Stimulated activated naive B cell treated with anti-CD40 and anti-IgM and Interleukin-4, amounts not matched to agents 10 μg/mL and 1 μg/mL and 100 μg/mL, for 72 hours (primary cell): ENCODE data around the gene XRCC3.

ENCODE experiments used
- ATAC-seq, 2 donors: fragments of 150-1000 bp; cut with Tn5 transposase; replicated peaks; 2 replicates each; pipeline ENCODE4 v1.10.0; 2021; ENCODE audit warnings: moderate library complexity in 1 of 2
- DNase-seq: peaks from one replicate; pipeline ENCODE4 v3.0.0; 2021
- H3K27ac Mint-ChIP-seq: one replicate; pipeline ENCODE4 v1.8.0; 2022; ENCODE audit warnings: mild to moderate bottlenecking, mixed read lengths
- H3K27me3 Mint-ChIP-seq, 2 donors: one replicate each; pipeline ENCODE4 v1.8.0; 2022; ENCODE audit warnings: mixed read lengths in 2 of 2
- H3K36me3 Mint-ChIP-seq, 2 donors: one replicate each; pipeline ENCODE4 v1.8.0; 2022; ENCODE audit warnings: mixed read lengths in 2 of 2, mild to moderate bottlenecking in 1 of 2
- H3K4me1 Mint-ChIP-seq, 2 donors: one replicate each; pipeline ENCODE4 v1.8.0; 2022; ENCODE audit warnings: mixed read lengths in 2 of 2, mild to moderate bottlenecking in 1 of 2
- H3K4me3 Mint-ChIP-seq, 2 donors: one replicate each; pipeline ENCODE4 v1.8.0; 2022; ENCODE audit warnings: mild to moderate bottlenecking in 2 of 2, mixed read lengths in 2 of 2, moderate library complexity in 1 of 2
- H3K9me3 Mint-ChIP-seq, 2 donors: one replicate each; pipeline ENCODE4 v1.8.0; 2022; ENCODE audit warnings: mixed read lengths in 2 of 2, mild to moderate bottlenecking in 1 of 2

XRCC3 gene

DNA sequence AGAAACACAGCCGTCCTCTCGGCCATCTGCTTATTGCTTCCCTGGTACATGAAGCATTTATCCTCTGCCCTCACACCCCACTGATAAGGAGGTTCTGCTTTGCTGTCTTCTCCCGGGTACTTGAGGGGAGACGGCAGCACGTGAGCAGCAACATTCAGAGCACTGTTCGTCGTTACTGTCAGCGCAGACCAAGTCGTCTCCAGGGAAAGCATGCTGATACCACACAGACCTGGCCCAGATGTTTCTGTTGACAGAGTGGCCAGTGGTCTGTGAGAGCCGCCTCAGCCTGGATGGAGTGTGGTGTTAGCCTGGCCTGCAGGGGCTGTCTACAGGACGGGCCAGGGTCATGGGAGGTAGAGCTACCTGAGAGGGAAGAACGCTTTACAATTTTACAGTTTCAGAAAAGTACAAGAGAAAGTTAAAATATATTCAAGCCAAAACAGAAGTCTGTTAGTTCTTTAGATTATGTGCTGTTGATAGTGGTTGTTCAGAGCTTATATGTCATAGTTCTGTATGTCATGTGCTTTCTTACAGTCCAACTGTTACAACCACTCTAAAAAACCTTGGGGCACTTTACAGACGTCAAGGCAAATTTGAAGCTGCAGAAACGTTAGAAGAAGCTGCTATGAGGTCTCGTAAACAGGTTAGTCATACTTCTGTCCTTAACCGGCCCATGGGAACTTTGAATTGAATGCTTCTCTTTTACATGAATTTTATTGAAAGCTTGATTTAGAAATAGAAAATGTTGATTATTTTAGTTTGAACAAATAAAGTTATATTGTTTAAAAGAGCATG lies 38.2 kb downstream of the XRCC3 start:
- no peak overlapping the region for H3K4me3 Mint-ChIP-seq

DNA sequence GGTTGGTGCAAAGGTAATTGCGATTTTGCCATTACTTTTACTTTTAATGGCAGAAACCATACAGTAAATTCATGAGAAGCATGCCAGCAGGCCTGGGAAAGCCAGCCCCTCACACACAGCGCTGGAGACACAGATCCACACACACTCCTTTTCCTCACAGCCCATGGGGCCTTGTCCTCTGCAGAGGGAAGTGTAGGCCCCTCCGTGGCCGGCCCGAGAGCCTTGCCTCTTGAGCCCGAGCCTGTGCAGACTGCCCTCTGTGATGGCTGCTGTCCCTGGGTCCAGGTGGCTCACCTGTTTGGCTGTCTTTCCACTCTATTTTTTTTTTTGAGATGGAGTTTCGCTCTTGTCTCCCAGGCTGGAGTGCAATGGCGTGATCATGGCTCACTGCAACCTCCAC lies 39.3 kb downstream of the XRCC3 start:
- no peak for ATAC-seq
- Mint-ChIP-seq H3K36me3 (peaks cover 36 to 58% of the 10 kb centered on the region in 2 donors), H3K4me3 (no peak overlapping the region), H3K27ac (no peak overlapping the region), H3K4me1 (peaks cover 8 to 13% of the 10 kb centered on the region in 2 donors), H3K27me3 (no peaks in the 10 kb centered on the region), H3K9me3 (no peaks in the 10 kb centered on the region)
- no peak for DNase-seq

More for the DNA sequence above, 38.2 kb downstream of the XRCC3 start:
- ATAC-seq, result no peak
- peaks cover 31 to 53% of the 10 kb centered on the region in 2 donors for H3K36me3 Mint-ChIP-seq
- peaks cover 8 to 13% of the 10 kb centered on the region in 2 donors for H3K4me1 Mint-ChIP-seq
- peak overlapping the region; percentile 84 for H3K27ac Mint-ChIP-seq
- DNase-seq, result no peak
- no peaks in the 10 kb centered on the region for H3K9me3 Mint-ChIP-seq
- no peaks in the 10 kb centered on the region for H3K27me3 Mint-ChIP-seq

DNA sequence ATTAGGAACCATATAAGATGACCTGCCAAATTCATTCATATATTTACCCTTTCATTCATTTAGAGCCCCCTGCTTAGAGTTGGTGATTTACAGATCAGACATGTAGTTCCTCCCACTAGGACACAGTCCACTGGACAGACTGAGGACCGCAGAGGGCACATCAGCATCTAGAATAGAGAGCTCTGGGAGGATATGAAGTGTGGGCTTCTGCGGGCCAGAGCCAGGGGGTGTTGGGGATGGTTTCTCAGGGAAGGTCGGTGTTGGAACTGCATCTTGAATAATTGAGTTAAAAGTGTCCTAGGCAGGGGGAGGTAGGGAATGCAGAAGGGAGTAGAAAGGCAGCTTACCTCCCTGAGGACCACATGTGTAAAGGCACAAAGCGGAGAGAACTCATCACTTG lies 43.3 kb downstream of the XRCC3 start:
- peak overlapping the region; percentile 33 for H3K27ac Mint-ChIP-seq
- H3K36me3 Mint-ChIP-seq, result peaks cover 30 to 48% of the 10 kb centered on the region in 2 donors
- H3K4me1 Mint-ChIP-seq, result no peaks in the 10 kb centered on the region
- DNase-seq, result no peak
- H3K27me3 Mint-ChIP-seq, result no peaks in the 10 kb centered on the region
- ATAC-seq, result no peak
- H3K9me3 Mint-ChIP-seq, result no peaks in the 10 kb centered on the region
- no peak overlapping the region for H3K4me3 Mint-ChIP-seq

DNA sequence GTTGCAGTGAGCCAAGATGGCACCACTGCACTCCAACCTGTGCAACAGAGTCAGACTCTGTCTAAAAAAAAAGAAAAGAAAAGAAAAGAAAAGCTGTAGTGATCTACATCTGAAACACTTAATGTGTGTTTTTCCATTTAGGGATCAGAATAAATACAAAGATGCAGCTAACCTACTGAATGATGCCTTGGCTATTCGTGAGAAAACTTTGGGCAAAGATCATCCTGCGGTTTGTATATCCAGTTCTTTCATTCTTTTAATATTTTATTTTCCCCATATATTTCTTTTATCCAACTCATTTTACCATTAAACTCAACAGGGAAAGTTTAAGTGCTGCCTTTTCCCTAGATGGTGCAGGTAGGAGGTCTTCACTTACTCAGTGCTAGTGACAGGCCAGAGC lies 45.9 kb downstream of the XRCC3 start:
- no peak for ATAC-seq
- no peaks in the 10 kb centered on the region for H3K27me3 Mint-ChIP-seq

DNA sequence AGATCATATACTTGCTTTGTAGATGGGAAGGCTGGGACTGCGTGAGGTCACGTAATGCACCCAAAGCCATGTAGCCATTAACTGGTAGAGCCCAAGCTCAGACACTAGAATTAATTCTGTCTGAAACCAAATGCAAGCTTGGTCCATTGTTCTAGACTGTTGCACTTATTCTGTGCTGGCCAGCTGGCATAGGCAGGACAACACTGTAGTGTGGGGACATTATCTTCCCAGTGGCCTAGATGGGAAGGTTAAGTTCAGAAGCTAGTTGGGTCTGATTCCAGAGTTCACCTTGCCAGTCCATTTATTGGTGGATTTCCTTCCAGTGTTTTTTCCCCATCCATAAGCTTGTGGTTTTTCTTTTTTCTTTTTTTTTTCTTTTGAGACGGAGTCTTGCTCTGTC lies 47.1 kb downstream of the XRCC3 start:
- no peak for DNase-seq
- Mint-ChIP-seq H3K4me1 (peaks cover 0 to 4% of the 10 kb centered on the region in 2 donors), H3K27ac (no peak overlapping the region), H3K27me3 (no peaks in the 10 kb centered on the region), H3K9me3 (no peaks in the 10 kb centered on the region), H3K4me3 (no peak overlapping the region), H3K36me3 (peaks cover 33 to 35% of the 10 kb centered on the region in 2 donors)
- ATAC-seq, result no peak

More for the DNA sequence above, 45.9 kb downstream of the XRCC3 start:
- DNase-seq, result no peak
- peaks cover 28 to 37% of the 10 kb centered on the region in 2 donors for H3K36me3 Mint-ChIP-seq
- no peak overlapping the region for H3K27ac Mint-ChIP-seq
- no peaks in the 10 kb centered on the region for H3K9me3 Mint-ChIP-seq
- peaks cover 0 to 2% of the 10 kb centered on the region in 2 donors for H3K4me1 Mint-ChIP-seq
- no peak overlapping the region for H3K4me3 Mint-ChIP-seq

DNA sequence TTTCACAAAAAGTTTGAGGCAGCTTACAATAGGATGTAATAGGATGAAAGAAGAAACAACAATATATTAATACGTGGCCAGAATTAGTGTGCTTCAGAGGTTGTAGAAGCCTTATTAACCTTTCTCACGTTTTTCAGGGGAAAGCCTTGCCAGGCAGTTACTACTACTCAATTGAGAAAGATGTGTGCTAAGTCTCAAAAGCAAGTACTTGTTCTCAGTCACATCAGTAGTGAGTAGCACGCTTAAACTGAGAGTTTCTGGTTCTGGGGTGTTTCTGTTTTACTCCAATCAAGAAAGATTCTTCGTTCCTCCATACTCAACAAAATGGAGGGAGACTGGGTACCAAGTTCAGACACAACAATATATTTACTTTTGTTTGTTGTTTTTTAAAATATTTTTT lies 47.6 kb downstream of the XRCC3 start:
- no peak overlapping the region for H3K4me3 Mint-ChIP-seq
- H3K9me3 Mint-ChIP-seq, result no peaks in the 10 kb centered on the region
- H3K27ac Mint-ChIP-seq, result no peak overlapping the region
- no peaks in the 10 kb centered on the region for H3K27me3 Mint-ChIP-seq
- DNase-seq (no peak), ATAC-seq (no peak)
- peaks cover 30 to 32% of the 10 kb centered on the region in 2 donors for H3K36me3 Mint-ChIP-seq
- H3K4me1 Mint-ChIP-seq, result peaks cover 0 to 4% of the 10 kb centered on the region in 2 donors

DNA sequence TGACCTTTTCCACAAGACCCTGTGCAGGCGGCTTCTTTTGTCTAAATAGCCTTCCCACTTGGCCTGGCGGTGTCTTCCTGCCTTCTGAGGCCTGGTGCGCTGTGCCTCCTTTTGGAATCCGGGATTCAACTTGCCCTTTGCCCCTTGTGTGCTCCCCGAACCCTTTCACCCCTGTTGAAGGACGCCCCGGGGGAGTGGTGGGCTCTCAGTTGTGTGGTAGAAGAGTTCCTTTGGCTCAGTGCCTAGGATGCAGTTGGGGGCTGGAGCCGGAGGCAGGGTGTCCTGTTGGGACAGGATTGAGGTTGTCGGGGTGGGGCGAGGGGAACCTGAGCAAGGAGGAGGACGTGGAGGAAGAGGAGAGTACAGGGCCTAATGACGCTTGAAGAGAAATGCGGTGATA lies 51.7 kb downstream of the XRCC3 start:
- Mint-ChIP-seq H3K4me3 (no peak overlapping the region), H3K36me3 (peaks cover 28 to 30% of the 10 kb centered on the region in 2 donors), H3K27ac (peak overlapping the region; percentile 52), H3K9me3 (no peaks in the 10 kb centered on the region), H3K4me1 (peaks cover 0 to 4% of the 10 kb centered on the region in 2 donors), H3K27me3 (no peaks in the 10 kb centered on the region)
- DNase-seq, result no peak
- no peak for ATAC-seq

DNA sequence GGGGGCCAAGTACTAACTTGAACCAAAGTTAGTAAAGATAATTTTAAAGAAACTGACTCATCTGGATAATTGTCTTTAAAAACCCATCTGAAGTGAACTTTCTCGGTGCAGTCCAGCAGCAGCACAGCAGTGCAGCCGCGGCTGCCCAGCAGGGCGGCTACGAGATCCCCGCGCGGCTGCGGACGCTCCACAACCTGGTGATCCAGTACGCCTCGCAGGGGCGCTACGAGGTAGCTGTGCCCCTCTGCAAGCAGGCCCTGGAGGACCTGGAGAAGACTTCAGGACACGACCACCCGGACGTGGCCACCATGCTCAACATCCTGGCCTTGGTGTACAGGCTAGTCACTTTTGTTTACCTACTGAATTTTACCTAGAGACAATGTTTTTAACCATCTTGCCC lies 52.7 kb downstream of the XRCC3 start:
- DNase-seq (no peak), ATAC-seq (no peak)
- no peak overlapping the region for H3K27ac Mint-ChIP-seq
- H3K27me3 Mint-ChIP-seq, result no peaks in the 10 kb centered on the region
- peaks cover 0 to 4% of the 10 kb centered on the region in 2 donors for H3K4me1 Mint-ChIP-seq
- no peak overlapping the region for H3K4me3 Mint-ChIP-seq
- peaks cover 28 to 32% of the 10 kb centered on the region in 2 donors for H3K36me3 Mint-ChIP-seq
- H3K9me3 Mint-ChIP-seq, result no peaks in the 10 kb centered on the region

DNA sequence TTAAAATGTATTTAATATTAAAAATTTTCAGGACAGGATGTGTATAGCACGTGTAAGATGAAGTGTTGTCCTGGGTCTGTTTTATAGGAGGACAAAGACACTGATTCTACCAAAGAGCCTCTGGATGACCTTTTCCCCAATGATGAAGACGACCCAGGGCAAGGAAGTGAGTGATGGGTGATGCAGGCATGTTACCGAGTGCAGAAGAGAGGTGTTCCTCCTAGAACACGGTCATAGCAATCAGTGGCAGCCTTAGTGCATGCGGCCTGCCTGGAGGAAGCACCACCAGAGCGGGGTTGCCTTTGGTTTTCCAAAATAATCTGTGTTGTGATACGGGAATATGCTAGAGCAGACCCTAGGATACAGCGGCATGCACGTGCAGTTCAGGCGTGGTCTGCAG lies 53.2 kb downstream of the XRCC3 start:
- Mint-ChIP-seq H3K4me1 (peaks cover 0 to 4% of the 10 kb centered on the region in 2 donors), H3K9me3 (no peaks in the 10 kb centered on the region), H3K4me3 (no peak overlapping the region), H3K27ac (no peak overlapping the region), H3K27me3 (no peaks in the 10 kb centered on the region), H3K36me3 (peaks cover 33 to 37% of the 10 kb centered on the region in 2 donors)
- no peak for DNase-seq
- ATAC-seq, result no peak

DNA sequence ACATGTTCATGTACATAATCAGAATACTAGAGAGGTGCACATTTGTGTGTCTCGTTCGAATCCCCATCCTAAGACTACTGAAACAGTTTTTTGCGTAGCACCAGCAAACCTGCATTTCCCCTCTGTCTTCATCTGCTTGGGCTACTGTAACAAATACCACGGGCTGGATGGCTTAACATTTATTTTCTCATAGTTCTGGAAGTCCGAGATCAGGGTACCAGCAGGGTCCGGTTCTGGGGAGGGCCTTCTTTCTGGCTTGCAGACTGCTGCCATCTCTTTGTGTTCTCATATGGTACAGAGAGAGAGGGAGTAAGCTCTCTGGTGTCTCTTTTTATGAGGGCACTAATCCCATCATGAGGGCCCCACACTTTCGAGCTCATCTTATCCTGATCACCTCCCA lies 55.6 kb downstream of the XRCC3 start:
- Mint-ChIP-seq H3K36me3 (peaks cover 33 to 35% of the 10 kb centered on the region in 2 donors), H3K9me3 (no peaks in the 10 kb centered on the region), H3K27me3 (no peaks in the 10 kb centered on the region), H3K4me3 (no peak overlapping the region), H3K4me1 (peaks cover 5 to 6% of the 10 kb centered on the region in 2 donors), H3K27ac (no peak overlapping the region)
- ATAC-seq (no peak), DNase-seq (no peak)

DNA sequence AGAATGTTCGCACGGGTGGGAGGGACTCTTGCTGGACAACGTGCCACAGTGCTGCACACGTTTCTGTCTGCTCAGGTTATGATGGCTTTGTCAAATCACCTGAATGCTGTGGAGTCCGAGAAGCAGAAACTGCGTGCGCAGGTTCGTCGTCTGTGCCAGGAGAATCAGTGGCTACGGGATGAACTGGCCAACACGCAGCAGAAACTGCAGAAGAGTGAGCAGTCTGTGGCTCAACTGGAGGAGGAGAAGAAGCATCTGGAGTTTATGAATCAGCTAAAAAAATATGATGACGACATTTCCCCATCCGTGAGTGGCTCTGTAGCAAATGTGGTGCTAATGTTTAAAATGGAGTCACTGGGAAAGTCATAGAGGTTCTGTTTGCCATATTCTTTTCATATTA lies 57.8 kb downstream of the XRCC3 start:
- Mint-ChIP-seq H3K27ac (peak overlapping the region; percentile 9), H3K4me3 (no peak overlapping the region), H3K27me3 (no peaks in the 10 kb centered on the region), H3K36me3 (peaks cover 32 to 35% of the 10 kb centered on the region in 2 donors), H3K9me3 (no peaks in the 10 kb centered on the region), H3K4me1 (peaks cover 5% of the 10 kb centered on the region in 2 donors)
- ATAC-seq (no peak), DNase-seq (no peak)

DNA sequence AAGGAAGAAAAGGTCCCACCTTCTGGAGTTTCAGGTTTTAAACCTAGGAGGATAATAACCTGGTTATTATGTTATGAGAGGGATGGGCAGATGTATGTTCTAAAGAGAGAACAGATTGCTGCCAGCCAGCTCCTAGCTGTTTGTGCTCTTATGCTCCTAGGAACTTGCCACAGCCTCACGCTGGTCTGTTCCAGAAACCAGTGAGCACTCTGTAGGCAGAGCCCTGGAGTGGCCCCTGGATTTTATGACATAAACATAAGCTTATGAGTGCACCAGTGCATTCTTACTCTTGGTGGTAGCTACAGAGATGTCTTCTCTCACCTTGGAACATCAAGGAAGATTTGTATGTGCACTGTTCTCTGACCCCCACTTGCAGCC lies 58.5 kb downstream of the XRCC3 start:
- Mint-ChIP-seq H3K4me1 (peaks cover 5 to 7% of the 10 kb centered on the region in 2 donors), H3K9me3 (no peaks in the 10 kb centered on the region), H3K4me3 (no peak overlapping the region), H3K36me3 (peaks cover 27 to 30% of the 10 kb centered on the region in 2 donors), H3K27me3 (no peaks in the 10 kb centered on the region), H3K27ac (no peak overlapping the region)
- ATAC-seq (no peak), DNase-seq (no peak)

DNA sequence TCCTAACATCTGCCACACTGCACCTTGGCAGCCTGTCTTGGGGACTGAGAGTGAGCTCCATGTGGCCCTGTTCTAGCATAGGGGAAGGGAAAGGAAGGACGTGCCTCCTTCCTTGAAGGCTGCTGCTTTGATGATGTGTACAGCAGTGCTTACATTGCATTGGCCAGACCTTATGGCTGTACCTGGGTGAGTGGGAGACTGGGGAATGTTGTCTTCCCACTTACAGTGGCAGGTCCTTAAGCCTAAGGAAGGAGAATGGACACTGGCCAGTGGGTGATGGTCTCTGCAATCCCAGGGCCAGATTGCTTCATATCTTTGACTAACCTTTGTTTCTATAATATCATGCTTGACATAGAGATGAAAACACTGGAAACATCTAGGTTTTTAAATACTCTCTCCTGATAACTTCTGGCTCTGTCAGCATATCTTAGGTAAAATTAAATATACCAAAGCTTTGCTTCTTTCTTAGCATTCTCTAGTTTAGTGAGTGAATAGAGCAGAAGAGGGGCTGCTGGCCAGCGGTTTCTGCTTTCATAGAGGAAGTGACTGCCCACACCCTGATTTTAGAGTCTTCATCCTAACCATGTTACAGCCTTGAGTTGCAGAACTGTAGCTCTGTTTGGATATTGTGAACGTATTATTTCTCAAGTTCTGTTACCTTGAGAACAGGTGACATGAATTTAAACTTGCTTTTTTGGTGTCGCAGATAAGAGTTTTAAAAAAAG lies 59.1 kb downstream of the XRCC3 start:
- Mint-ChIP-seq H3K4me3 (no peak overlapping the region), H3K4me1 (peaks cover 8 to 11% of the 10 kb centered on the region in 2 donors), H3K27me3 (no peaks in the 10 kb centered on the region), H3K9me3 (no peaks in the 10 kb centered on the region), H3K36me3 (peaks cover 25 to 28% of the 10 kb centered on the region in 2 donors), H3K27ac (peak overlapping the region; percentile 56)
- ATAC-seq (no peak), DNase-seq (no peak)

DNA sequence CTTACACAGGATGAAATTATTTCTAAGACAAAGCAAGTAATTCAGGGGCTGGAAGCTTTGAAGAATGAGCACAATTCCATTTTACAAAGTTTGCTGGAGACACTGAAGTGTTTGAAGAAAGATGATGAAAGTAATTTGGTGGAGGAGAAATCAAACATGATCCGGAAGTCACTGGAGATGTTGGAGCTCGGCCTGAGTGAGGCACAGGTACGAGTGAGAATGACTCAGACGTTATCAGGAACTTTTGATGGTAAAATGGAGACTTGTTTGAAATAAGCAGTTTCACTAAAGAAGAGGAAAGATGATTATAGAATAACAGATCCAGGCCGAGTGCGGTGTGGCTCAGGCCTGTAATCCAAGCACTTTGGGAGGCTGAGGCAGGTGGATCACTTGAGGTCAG lies 60.6 kb downstream of the XRCC3 start:
- H3K36me3 Mint-ChIP-seq, result peaks cover 22 to 24% of the 10 kb centered on the region in 2 donors
- no peak for DNase-seq
- no peaks in the 10 kb centered on the region for H3K27me3 Mint-ChIP-seq
- H3K9me3 Mint-ChIP-seq, result no peaks in the 10 kb centered on the region
- H3K4me1 Mint-ChIP-seq, result peaks cover 10 to 11% of the 10 kb centered on the region in 2 donors
- H3K27ac Mint-ChIP-seq, result no peak overlapping the region
- no peak overlapping the region for H3K4me3 Mint-ChIP-seq
- no peak for ATAC-seq

DNA sequence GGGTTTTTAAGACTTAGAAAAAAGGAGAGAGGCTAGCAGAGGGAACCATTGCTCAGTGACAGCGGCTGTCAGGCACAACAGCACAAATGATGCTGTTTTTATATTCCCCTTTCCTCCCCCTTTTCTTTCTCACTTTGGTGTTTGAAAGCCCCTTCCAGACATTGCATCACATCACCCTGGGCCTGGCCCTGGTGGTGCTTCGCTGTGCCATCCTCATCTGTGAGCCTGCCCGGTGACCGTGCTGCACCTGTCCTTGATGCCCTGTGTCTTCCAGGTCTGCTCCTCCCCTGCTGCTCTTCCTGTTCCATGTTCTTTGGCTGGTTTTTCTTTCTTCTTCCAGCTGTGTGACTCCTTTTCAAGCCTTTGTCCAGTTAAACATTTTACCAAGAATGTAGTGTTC lies 61.4 kb downstream of the XRCC3 start:
- no peaks in the 10 kb centered on the region for H3K27me3 Mint-ChIP-seq
- no peaks in the 10 kb centered on the region for H3K9me3 Mint-ChIP-seq
- H3K27ac Mint-ChIP-seq, result peak overlapping the region; percentile 6
- peaks cover 19 to 20% of the 10 kb centered on the region in 2 donors for H3K36me3 Mint-ChIP-seq
- no peak for ATAC-seq
- H3K4me3 Mint-ChIP-seq, result no peak overlapping the region
- DNase-seq, result no peak
- peaks cover 10 to 11% of the 10 kb centered on the region in 2 donors for H3K4me1 Mint-ChIP-seq
